ENCODE measurements around the gene SRSF6.
"Not testable (repeated sequence)": the region's sequence is repeated elsewhere in the genome, so short reads cannot be mapped to it uniquely, and the experiment has no call there.

SRSF6 gene

GRCh38 chr20:43448748-43449535 lies 8.8 kb upstream of the SRSF6 start:
- DNase-seq (peak; percentile 39), ATAC-seq (peak; percentile 58)

- no peak for DNase-seq
- no peak for ATAC-seq
Measured at GRCh38 chr20:43450841-43451799, 6.6 kb upstream of the SRSF6 start.

GRCh38 chr20:43452404-43453126 lies 5.1 kb upstream of the SRSF6 start:
- ATAC-seq (no peak), DNase-seq (no peak)

GRCh38 chr20:43456252-43456651 lies 1.4 kb upstream of the SRSF6 start:
- not testable (repeated sequence) for ATAC-seq, DNase-seq

GRCh38 chr20:43456809-43457639 lies 672 bp upstream of the SRSF6 start:
- DNase-seq (peak; percentile 83), ATAC-seq (peak; percentile 83)

- ATAC-seq (no peak), DNase-seq (no peak)
Measured at GRCh38 chr20:43458422-43458924, 777 bp downstream of the SRSF6 start.

GRCh38 chr20:43459022-43459942 lies 1.6 kb downstream of the SRSF6 start:
- no peak for ATAC-seq
- DNase-seq = peak; percentile 31

GRCh38 chr20:43460172-43460829 lies 2.6 kb downstream of the SRSF6 start:
- no peak for DNase-seq

GRCh38 chr20:43460830-43461200 lies 3.1 kb downstream of the SRSF6 start:
- DNase-seq = no peak

More at GRCh38 chr20:43460172-43460829, 2.6 kb downstream of the SRSF6 start:
- no peak for ATAC-seq

GRCh38 chr20:43461894-43462659 lies 4.4 kb downstream of the SRSF6 start:
- DNase-seq (no peak), ATAC-seq (no peak)

More at GRCh38 chr20:43460830-43461200, 3.1 kb downstream of the SRSF6 start:
- no peak for ATAC-seq

- ATAC-seq (no peak), DNase-seq (no peak)
Measured at GRCh38 chr20:43462660-43463526, 5.2 kb downstream of the SRSF6 start.

GRCh38 chr20:43463527-43464218 lies 6.0 kb downstream of the SRSF6 start:
- DNase-seq (no peak), ATAC-seq (no peak)

GRCh38 chr20:43464219-43464790 lies 6.6 kb downstream of the SRSF6 start:
- DNase-seq (no peak), ATAC-seq (no peak)

- DNase-seq (no peak), ATAC-seq (no peak)
Measured at GRCh38 chr20:43465625-43465943, 7.9 kb downstream of the SRSF6 start.

GRCh38 chr20:43467589-43467988 lies 9.9 kb downstream of the SRSF6 start:
- no peak for ATAC-seq
- no peak for DNase-seq

- ATAC-seq (no peak), DNase-seq (no peak)
Measured at GRCh38 chr20:43472671-43473380, 15.1 kb downstream of the SRSF6 start.

All from stimulated activated naive CD8-positive, alpha-beta T cell treated with anti-CD3 and anti-CD28 coated beads, Interleukin-15, Interleukin-2, amounts not matched to agents 100 U/mL and 50 U/mL, for 24 hours (primary cell).